ENCODE data around the gene TGFA.

TGFA gene

DNA sequence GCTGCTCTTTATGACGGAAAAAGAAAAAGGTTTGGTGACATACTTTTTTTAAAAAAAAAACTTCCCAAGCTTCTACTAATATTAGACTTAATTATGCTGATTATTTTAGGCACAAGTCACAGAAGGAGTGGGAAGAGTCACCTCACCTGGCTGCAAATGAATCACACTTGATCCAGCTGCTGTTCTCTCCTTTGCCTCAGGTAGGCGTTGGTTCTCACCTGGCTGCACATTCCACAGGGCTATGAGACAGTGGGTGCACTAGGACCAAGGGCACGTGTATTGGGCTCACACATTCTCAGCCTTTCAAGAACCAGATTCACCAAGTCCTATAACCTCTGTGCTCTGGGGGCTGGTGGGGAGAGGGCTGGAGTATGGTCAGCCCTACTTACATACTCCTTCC lies 93.3 kb downstream of the TGFA start:
- no peak for DNase-seq

- DNase-seq = no peak
These were observed 95.0 kb downstream of the TGFA start for GRCh38 chr2:70458661-70459060.

DNA sequence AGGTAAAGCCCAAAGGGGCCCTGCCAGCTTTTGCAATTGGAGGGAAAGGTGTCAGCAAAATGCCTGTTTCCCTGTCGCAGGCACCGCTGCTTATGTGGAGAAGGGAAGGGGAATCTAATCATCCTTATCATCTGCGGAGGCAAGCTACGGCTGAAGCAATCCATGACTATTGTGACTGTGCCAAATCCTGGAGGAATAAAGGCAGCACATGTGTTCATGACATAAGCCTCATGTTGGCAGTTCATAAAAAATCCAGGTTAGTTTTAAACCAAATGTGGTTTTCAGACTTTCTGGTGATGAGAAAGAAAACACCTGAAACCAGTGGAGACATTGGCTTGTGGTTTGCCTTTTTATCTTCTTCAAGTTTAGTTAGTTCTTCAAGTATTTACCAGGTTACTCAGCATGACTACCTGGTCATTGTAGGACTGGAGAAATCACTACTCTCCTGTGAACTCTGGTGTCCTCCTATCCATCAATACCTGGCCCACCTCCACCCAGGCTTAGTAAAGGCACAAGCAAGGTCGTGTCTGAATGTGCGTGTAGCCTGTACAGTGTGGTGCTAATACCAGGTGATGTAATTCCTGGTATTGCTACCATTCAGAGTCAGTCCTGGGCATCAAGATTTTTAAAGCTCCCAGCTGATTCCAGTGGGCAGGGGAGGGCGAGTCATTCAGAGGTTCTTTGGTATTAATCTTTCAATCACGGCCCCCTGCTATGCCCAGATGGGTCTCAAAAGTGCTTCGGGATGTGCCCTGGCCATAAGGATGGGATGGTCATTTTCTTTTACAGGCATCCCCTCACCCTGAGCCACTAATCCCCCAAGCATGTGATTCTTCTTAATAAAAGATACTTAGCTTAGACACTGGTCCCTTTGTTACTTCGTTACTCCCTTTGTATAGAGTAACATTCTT lies 96.8 kb downstream of the TGFA start:
- DNase-seq = no peak

DNA sequence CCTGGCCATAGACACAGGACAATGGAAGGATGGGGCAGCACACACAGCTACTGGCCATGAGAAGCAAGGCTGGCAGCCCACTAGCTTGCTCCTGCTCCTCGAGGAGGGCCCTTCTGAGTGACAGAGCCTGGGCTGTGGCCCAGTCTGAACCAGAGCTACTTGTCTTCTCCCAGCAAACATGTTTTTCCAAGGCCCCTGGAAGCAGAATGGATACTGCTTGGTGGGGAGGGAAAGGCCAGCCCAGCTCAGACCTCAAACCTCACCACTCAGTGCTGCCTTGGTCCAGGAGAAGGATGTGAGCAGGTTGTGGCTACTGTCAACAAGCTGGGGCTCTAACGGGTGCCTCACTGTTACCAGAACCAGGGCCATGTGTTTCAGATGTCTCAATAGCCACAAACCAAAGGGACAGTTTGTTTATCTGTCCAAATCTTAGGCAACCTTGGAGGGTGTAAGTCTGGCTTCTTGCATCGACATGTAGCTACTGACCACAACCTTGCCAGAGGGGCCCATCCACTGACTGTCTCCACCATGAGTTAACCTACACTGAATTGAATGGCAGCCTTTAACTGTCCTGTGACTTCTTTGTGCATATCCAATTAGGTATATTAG lies 98.6 kb downstream of the TGFA start:
- DNase-seq = no peak

DNA sequence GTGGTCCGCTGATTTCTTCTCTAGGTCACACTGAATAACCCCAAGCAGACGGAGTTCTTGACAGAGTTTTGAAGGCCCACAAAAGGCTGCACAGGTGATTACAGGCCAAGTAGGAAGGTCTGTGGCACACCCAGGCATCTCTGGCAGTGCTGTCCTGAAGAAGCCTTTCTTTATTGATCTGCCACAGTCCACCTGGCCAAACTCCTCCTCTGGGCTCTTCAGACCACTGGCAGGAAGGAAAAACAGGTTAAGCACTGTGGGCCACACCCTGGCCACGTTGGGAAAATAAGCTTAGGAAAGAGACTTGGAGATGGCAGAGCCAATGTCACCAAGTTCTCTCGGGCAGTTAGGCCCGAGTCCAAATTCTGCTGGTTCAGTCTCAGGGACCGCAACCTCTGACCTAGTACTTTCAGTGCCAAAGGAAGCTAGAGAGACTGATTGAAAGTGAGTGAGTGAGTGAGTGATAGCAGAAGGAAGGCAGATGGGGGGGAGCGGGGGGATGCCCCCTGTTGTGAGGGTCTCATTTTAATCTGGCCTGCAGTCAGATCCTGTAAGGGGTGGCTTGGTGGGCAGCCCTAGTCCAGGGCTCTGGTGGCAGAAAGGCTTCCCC lies 102.9 kb downstream of the TGFA start:
- DNase-seq = no peak

GRCh38 chr2:70448041-70448440 lies 105.6 kb downstream of the TGFA start:
- DNase-seq = no peak

GRCh38 chr2:70443726-70444125 lies 109.9 kb downstream of the TGFA start:
- DNase-seq = no peak

GRCh38 chr2:70443078-70443465 lies 110.6 kb downstream of the TGFA start:
- DNase-seq = no peak

DNA sequence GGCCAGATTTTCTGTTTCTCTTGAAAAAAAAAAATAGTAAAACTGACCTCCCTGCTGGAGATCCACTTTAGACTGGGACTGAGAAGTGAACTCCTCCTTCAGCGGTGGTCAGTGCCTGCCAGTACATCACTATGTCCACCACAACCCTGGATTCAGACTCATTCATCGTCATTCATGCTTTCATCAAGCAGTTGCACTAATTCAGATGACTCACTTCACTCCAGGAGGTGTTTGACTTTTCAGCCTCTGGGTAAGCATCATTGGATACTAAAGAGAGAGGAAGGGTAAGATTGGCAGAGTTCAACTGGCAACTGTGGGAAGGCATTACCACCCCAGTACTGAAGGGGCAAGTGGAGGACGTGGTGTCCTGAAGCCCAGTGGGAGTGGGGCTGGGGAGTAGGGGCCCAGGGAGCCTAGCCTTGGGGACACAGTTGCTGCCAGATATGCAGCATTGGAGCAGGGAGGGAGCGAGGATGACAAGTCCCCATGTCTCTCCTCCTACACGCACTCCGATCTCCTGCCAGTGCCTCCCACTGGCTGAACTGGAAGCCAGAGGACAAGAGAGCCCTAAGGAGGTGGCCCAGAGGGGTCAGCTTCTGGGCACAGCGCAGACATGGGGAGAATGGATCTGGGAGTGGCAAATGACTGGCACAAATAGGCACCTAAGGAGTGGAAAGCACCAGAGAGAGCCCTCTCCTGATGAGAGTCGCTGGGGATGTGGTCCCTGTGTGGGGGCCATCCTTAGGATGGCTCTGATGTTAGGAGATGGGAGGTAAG lies 111.1 kb downstream of the TGFA start:
- no peak for DNase-seq

DNA sequence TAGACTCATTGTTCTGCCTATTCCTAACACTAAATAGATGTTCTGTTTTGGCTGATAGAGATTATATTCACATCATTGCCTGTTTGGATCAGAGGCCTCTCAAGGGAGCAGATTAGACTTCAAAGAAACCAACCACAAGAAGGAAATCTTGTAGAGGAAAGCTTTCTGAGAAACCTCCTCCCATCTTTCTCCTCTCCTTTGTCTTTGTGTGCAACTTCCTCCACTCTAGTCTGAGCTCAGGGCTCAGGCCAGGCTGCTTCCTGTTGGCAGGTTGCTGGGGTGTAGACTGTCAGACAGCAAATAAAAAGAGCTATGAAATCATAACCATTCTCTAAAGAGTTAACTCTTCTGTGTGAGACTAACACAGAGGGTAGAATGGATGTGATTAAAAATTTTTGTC lies 113.0 kb downstream of the TGFA start:
- no peak for DNase-seq

- no peak for DNase-seq
These were observed 118.5 kb downstream of the TGFA start for GRCh38 chr2:70435138-70435537.

DNA sequence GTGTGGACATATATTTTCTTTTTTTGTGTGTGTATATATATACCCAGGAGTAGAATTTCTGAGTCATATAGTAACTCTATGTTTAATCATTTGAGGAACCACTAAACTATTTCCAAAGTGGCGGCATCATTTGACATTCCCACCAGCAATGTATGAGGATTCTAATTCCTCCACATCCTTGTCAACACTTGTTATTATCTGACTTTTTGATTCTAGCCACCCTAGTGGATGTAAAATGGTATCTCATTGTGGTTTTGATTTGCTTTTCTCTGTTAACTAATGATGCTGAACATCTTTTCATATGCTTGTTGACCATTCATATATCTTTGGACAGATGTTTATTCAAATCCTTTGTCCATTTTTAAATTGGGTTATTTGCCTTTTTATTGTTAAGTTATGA lies 120.3 kb downstream of the TGFA start:
- DNase-seq = no peak

DNA sequence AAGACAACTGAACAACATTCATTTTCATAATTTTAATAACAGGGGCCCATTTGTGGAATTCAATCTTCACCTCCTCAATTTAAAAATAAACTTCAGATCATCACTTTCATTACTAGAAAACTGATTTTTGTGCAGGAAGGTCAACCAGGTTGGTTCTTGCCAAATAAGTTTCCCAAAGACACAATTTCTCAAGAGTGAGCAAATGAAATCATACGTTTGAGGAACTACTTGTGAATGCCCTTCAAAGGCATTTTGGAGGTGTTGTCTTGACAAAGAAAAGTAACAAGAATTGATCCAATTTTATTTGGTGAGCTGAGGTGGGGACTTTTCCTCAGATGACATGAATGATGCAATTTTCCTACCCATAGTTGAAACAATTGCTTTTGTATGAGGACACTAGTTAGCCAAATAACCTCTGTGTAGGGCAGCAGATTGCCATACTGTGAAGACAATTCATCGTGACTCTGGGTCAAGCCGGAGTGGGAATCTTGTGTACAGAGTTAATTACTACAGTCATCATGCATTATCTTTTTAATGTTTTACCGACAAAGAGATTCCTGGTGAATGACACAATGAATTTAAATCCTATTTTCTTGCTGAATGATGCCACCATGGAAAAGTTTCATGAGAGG lies 121.8 kb downstream of the TGFA start:
- no peak for DNase-seq

GRCh38 chr2:70426341-70426740 lies 127.3 kb downstream of the TGFA start:
- no peak for DNase-seq

DNA sequence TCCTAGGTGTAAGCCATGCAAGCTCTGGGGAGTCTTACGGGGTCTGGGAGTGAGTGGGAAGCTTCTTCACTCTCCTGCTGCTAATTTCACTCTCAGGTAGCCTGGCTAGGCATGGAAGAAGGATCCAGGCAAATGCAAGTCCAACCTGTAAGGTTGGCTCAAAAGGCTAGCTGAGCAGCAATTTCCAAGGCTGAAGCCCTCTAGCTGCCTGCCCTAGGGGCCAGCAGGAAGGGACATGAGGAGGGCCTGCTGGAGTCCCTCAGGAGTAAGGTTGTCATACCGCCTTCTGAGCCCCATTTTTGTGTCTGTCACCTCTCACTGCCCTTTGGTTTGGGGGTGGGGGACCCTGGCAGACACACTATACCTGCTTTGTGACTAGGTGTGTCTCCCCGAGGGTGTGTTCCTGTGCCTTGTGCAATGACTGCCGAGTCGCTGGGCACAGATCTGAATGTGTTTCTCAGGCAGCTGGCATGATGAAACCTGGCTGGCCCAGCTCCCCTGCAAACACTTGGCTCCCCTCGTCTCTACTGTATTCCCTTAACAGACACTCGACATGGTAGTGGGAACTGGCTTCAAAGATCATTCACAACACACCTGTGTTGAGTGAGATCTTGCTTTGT lies 127.8 kb downstream of the TGFA start:
- DNase-seq = no peak

GRCh38 chr2:70420740-70421139 lies 132.9 kb downstream of the TGFA start:
- no peak for DNase-seq

- DNase-seq = no peak
These were observed 133.5 kb downstream of the TGFA start for GRCh38 chr2:70420143-70420542.

GRCh38 chr2:70418514-70418913 lies 135.1 kb downstream of the TGFA start:
- peak in 1 of 2 experiments; percentile 9 for DNase-seq

- DNase-seq = no peak
These were observed 136.6 kb downstream of the TGFA start for GRCh38 chr2:70417011-70417410.

DNA sequence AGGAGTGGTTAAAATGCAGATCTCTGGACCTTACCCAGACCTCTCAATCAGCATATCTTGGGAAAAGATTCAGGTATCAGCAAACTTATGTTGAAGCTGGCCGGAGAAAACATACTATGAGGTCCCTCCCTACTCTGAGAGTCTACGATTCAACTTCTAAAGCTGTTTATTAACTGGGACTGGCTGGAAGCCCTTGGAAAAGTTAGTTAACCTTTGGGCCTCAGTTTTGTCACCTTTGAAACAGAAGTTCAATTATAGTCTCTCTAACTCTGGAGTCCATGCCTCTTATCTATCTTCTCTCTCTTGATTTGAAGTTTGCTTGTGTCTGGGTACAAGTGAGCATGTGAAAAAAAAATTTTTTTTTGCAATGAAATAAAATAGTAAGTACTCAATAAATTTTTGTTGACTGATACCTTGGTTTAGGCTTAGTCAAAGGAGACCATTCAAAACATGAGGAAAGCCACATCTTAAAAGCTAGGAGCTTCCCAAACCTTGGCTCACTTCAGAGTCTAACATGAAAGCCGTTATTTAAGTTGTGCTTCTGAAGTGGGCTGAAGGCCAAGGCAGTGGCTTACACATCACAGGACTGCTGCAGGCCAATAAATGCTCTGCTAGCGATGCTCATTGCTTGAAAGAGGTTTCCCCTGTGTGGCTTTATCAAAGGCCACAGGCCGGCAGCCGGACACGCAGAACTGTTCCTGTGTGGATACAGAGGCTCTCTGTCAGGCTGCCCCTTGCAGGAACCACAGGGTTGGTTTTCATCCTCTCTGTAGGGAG lies 141.1 kb downstream of the TGFA start:
- no peak for DNase-seq

DNA sequence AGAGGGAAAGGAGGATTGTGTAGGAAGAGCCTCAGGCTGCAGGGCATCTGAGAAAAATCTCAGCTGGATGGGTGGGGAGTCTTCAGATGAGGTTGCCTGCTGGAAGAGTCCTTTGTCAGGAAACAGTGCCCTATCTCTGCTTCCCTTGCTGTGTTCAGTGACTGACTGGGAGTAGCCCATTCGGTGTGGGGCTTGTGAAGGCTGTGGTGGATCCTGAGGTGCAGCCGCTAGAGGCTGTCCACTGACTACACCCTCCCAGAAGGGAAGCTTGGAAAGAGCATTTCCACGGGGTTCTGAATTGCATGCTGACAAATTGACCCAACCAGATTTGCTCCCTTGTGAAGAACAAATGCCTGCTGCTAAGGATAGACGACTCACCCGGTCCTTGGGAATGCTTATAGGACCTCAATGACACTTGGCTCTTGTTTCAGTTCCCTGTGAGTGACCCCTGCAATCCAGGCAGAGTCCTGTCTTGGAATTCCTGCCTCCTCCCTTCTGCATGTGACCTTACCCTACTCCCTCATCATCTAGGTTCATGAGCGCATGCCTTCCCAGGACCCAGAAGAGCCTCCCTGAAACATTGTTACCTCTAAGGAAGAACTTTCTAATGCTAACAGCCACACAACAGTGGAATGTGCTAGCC lies 142.0 kb downstream of the TGFA start:
- no peak for DNase-seq
